RWPE2 (cell line): ENCODE measurements around the gene FAAP100.
"Not testable (repeated sequence)": the region's sequence is repeated elsewhere in the genome, so short reads cannot be mapped to it uniquely, and the experiment has no call there.

Source experiments
- ATAC-seq: fragments of 200-7000 bp; cut with Tn5 transposase; 3 replicates; pipeline ENCODE4 v1.9.1; 2021; ENCODE audit warnings: low read depth
- DNase-seq: peaks from one replicate; pipeline ENCODE4 v3.0.0-alpha.2; 2020; ENCODE audit warnings: low spot score
- H3K27ac ChIP-seq: fragments of 450-650 bp; 2 replicates; pipeline ENCODE4 v1.5.1; 2017; ENCODE audit warnings: mild to moderate bottlenecking; ENCODE audit not compliant: poor library complexity, severe bottlenecking
- H3K27me3 ChIP-seq: fragments of 250-450 bp; sonication (Bioruptor Pico); 2 replicates; pipeline ENCODE4 v1.5.1; 2021; ENCODE audit warnings: mild to moderate bottlenecking, moderate library complexity; ENCODE audit not compliant: insufficient read depth, poor library complexity, severe bottlenecking
- H3K36me3 ChIP-seq: fragments of 250-450 bp; sonication (Bioruptor Pico); 2 replicates; pipeline ENCODE4 v1.5.1; 2020; ENCODE audit warnings: low read depth, mild to moderate bottlenecking, moderate library complexity
- H3K4me1 ChIP-seq: fragments of 250-450 bp; sonication (Bioruptor Pico); 2 replicates; pipeline ENCODE4 v1.5.1; 2021; ENCODE audit warnings: mild to moderate bottlenecking, moderate library complexity; ENCODE audit not compliant: insufficient read depth, poor library complexity, severe bottlenecking
- H3K4me3 ChIP-seq: fragments of 250-450 bp; sonication (Bioruptor Pico); 2 replicates; pipeline ENCODE4 v1.5.1; 2021; ENCODE audit warnings: mild to moderate bottlenecking, moderate library complexity; ENCODE audit not compliant: severe bottlenecking
- H3K9me3 ChIP-seq: fragments of 250-450 bp; sonication (Bioruptor Pico); 2 replicates; pipeline ENCODE4 v1.5.1; 2021; ENCODE audit warnings: mild to moderate bottlenecking, moderate library complexity; ENCODE audit not compliant: severe bottlenecking
- CTCF ChIP-seq: fragments of 450-650 bp; IDR thresholded peaks from one replicate; pipeline ENCODE4 v1.5.1; 2017; ENCODE audit warnings: mild to moderate bottlenecking, moderate library complexity; ENCODE audit not compliant: poor library complexity, severe bottlenecking

FAAP100 gene

GRCh38 chr17:81533339-81534141 lies 18.6 kb downstream of the FAAP100 start:
- peaks cover 14% of the 10 kb centered on the region for H3K27me3 ChIP-seq
- no peaks in the 10 kb centered on the region for H3K36me3 ChIP-seq
- no peaks in the 10 kb centered on the region for H3K9me3 ChIP-seq
- no peak overlapping the region for H3K4me3 ChIP-seq
- no peak for DNase-seq
- TF ChIP-seq CTCF, result no peak
- ATAC-seq, result no peak
- no peaks in the 10 kb centered on the region for H3K4me1 ChIP-seq
- no peak overlapping the region for H3K27ac ChIP-seq

- DNase-seq (no peak), ATAC-seq (no peak)
- H3K4me1 ChIP-seq, result no peaks in the 10 kb centered on the region
- H3K4me3 ChIP-seq, result no peak overlapping the region
- no peak overlapping the region for H3K27ac ChIP-seq
- H3K36me3 ChIP-seq, result no peaks in the 10 kb centered on the region
- H3K27me3 ChIP-seq, result peaks cover 17% of the 10 kb centered on the region
- H3K9me3 ChIP-seq, result no peaks in the 10 kb centered on the region
- no peak for TF ChIP-seq CTCF
Observed at GRCh38 chr17:81532490-81533287, 19.5 kb downstream of the FAAP100 start.

- H3K9me3 ChIP-seq, H3K4me3 ChIP-seq, H3K36me3 ChIP-seq, H3K4me1 ChIP-seq, DNase-seq, ATAC-seq, H3K27ac ChIP-seq: not testable (repeated sequence)
- H3K27me3 ChIP-seq, result peaks cover 17% of the 10 kb centered on the region
Observed at GRCh38 chr17:81531998-81532404, 20.2 kb downstream of the FAAP100 start.

GRCh38 chr17:81531013-81531412 lies 21.1 kb downstream of the FAAP100 start:
- H3K27me3 ChIP-seq, DNase-seq, H3K4me1 ChIP-seq, H3K27ac ChIP-seq, H3K9me3 ChIP-seq, H3K4me3 ChIP-seq, H3K36me3 ChIP-seq, ATAC-seq: not testable (repeated sequence)

GRCh38 chr17:81529437-81529803 lies 22.7 kb downstream of the FAAP100 start:
- no peaks in the 10 kb centered on the region for H3K9me3 ChIP-seq

More at GRCh38 chr17:81529437-81529803, 22.7 kb downstream of the FAAP100 start:
- DNase-seq (no peak), ATAC-seq (no peak)
- H3K27me3 ChIP-seq, result peaks cover 4% of the 10 kb centered on the region
- H3K27ac ChIP-seq, result no peak overlapping the region
- H3K4me3 ChIP-seq, result no peak overlapping the region
- H3K4me1 ChIP-seq, result no peaks in the 10 kb centered on the region
- TF ChIP-seq CTCF, result no peak
- H3K36me3 ChIP-seq, result no peaks in the 10 kb centered on the region
